DND-41 (cell line): ENCODE data around the gene HSPA12B.

Experiments
- ATAC-seq: fragments of 200-7000 bp; cut with Tn5 transposase; 3 replicates; pipeline ENCODE4 v1.9.1; 2021; ENCODE audit warnings: low read depth; ENCODE audit not compliant: insufficient read depth
- DNase-seq: peaks from one replicate; pipeline ENCODE4 v3.0.0-alpha.2; 2020
- H2AFZ ChIP-seq: 2 replicates; pipeline ENCODE4 v1.6.0; 2012; ENCODE audit warnings: low read depth, low read length
- H3K27ac ChIP-seq: 2 replicates; pipeline ENCODE4 v1.5.1; 2012; ENCODE audit warnings: low read length, inconsistent platforms
- H3K27me3 ChIP-seq: fragments of 200-600 bp; sonication (generic); 2 replicates; pipeline ENCODE4 v1.6.0; 2012; ENCODE audit warnings: low read length, mild to moderate bottlenecking, inconsistent platforms; ENCODE audit not compliant: insufficient read depth, poor library complexity
- H3K36me3 ChIP-seq: 2 replicates; pipeline ENCODE4 v1.5.1; 2012; ENCODE audit warnings: low read length, inconsistent platforms; ENCODE audit not compliant: insufficient read depth
- H3K4me1 ChIP-seq: 2 replicates; pipeline ENCODE4 v1.5.1; 2012; ENCODE audit warnings: mild to moderate bottlenecking, low read length; ENCODE audit not compliant: insufficient read depth
- H3K4me2 ChIP-seq: 2 replicates; pipeline ENCODE4 v1.6.0; 2012; ENCODE audit warnings: mild to moderate bottlenecking, moderate library complexity, low read length, inconsistent platforms; ENCODE audit not compliant: insufficient read depth
- H3K4me3 ChIP-seq, 2 experiments: fragments of 200-600 bp in 1 of 2; shearing (Covaris generic) in 1 of 2; 2 replicates each; pipeline ENCODE4 v1.5.1; 2012 to 2016; ENCODE audit warnings: inconsistent platforms in 2 of 2, low read length in 2 of 2, mild to moderate bottlenecking in 2 of 2, low read depth in 1 of 2, moderate library complexity in 1 of 2
- H3K79me2 ChIP-seq: 2 replicates; pipeline ENCODE4 v1.6.0; 2012; ENCODE audit warnings: low read length, inconsistent platforms; ENCODE audit not compliant: insufficient read depth
- H3K9ac ChIP-seq: 2 replicates; pipeline ENCODE4 v1.6.0; 2012; ENCODE audit warnings: low read depth, mild to moderate bottlenecking, inconsistent platforms, low read length, moderate library complexity
- H3K9me3 ChIP-seq: 2 replicates; pipeline ENCODE4 v1.5.1; 2012; ENCODE audit warnings: low read length, moderate library complexity, mild to moderate bottlenecking, inconsistent platforms; ENCODE audit not compliant: insufficient read depth, severe bottlenecking
- H4K20me1 ChIP-seq: 2 replicates; pipeline ENCODE4 v1.6.0; 2012; ENCODE audit warnings: low read length; ENCODE audit not compliant: insufficient read depth
- EZH2 ChIP-seq: IDR thresholded peaks from 3 replicates; pipeline ENCODE4 v1.6.1; 2012; ENCODE audit warnings: borderline replicate concordance, low read depth, mild to moderate bottlenecking, moderate library complexity, low read length, inconsistent platforms; ENCODE audit not compliant: severe bottlenecking
- TF ChIP-seq, protein P1 (sequence below): IDR thresholded peaks from 2 replicates; pipeline ENCODE4 v1.5.1; 2012; ENCODE audit warnings: borderline replicate concordance, low read length, moderate library complexity, mild to moderate bottlenecking; ENCODE audit not compliant: poor library complexity, severe bottlenecking; ENCODE audit errors: extremely low read depth

Gene HSPA12B

DNA sequence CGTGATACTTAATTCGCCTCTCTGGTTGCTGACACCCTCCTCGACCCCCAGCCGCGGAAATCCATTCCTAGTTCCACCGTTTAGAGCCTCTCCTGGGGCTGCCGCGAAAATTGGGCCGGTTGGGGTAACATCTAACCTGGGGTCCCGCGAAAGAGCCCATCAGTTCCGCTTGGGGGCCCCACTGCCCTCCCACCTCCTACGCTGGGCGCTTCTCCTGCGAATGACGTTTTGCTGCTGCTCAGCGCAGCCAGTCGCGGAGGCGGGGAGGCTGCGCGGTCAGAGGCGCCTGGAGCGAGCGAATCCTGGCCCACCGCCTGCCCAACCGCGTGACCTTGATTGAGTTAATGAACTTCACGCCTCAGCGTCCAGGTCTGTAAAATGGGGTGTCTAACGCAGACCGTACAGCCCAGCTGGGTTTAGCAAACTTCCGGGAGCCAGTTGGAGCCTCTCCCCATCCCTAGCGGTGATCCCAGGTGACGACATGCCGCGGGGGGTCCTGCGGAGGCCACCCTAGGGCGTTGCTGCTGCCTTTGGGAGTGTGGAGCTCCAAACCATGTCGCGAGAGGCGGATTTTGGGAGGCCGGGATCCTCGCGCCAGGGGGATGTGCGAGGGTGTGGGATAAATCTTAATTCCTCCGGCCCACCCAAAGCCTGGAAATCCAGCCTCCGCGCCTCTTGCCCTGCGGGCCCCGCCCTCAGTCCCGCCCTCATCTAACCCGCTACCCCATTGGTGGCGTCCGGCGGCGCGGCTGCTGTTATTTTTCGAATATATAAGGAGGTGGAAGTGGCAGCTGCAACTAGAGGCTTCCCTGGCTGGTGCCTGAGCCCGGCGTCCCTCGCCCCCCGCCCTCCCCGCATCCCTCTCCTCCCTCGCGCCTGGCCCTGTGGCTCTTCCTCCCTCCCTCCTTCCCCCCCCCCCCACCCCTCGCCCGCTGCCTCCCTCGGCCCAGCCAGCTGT lies 63.3 kb downstream of the HSPA12B start, which contains the start of gene CDC25B:
Gene CDC25B (plus strand): TSS at position 800 of the 958 bp plus-strand sequence. CDS start 222 bp downstream, outside the sequence.
- no peaks in the 10 kb centered on the region for H3K27me3 ChIP-seq
- peak within 1 kb of the TSS; percentile 98 for H2AFZ ChIP-seq
- no peak for TF ChIP-seq EZH2
- TF ChIP-seq, protein P1, sequence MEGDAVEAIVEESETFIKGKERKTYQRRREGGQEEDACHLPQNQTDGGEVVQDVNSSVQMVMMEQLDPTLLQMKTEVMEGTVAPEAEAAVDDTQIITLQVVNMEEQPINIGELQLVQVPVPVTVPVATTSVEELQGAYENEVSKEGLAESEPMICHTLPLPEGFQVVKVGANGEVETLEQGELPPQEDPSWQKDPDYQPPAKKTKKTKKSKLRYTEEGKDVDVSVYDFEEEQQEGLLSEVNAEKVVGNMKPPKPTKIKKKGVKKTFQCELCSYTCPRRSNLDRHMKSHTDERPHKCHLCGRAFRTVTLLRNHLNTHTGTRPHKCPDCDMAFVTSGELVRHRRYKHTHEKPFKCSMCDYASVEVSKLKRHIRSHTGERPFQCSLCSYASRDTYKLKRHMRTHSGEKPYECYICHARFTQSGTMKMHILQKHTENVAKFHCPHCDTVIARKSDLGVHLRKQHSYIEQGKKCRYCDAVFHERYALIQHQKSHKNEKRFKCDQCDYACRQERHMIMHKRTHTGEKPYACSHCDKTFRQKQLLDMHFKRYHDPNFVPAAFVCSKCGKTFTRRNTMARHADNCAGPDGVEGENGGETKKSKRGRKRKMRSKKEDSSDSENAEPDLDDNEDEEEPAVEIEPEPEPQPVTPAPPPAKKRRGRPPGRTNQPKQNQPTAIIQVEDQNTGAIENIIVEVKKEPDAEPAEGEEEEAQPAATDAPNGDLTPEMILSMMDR, result peak; percentile 52
- peak within 1 kb of the TSS; percentile 84 for H3K4me2 ChIP-seq
- peak; percentile 86 for ATAC-seq
- H3K79me2 ChIP-seq, result peaks cover 58% of the 10 kb centered on the region
- peaks cover 43% of the 10 kb centered on the region for H3K36me3 ChIP-seq
- H3K9ac ChIP-seq, result peak within 1 kb of the TSS; percentile 91
- H3K27ac ChIP-seq, result peak within 1 kb of the TSS; percentile 99
- no peaks in the 10 kb centered on the region for H3K9me3 ChIP-seq
- H3K4me3 ChIP-seq, result peak within 1 kb of the TSS; percentile 70 to 83
- DNase-seq, result peak; percentile 98
- H3K4me1 ChIP-seq, result peaks cover 61% of the 10 kb centered on the region
- H4K20me1 ChIP-seq, result peaks cover 16% of the 10 kb centered on the region

DNA sequence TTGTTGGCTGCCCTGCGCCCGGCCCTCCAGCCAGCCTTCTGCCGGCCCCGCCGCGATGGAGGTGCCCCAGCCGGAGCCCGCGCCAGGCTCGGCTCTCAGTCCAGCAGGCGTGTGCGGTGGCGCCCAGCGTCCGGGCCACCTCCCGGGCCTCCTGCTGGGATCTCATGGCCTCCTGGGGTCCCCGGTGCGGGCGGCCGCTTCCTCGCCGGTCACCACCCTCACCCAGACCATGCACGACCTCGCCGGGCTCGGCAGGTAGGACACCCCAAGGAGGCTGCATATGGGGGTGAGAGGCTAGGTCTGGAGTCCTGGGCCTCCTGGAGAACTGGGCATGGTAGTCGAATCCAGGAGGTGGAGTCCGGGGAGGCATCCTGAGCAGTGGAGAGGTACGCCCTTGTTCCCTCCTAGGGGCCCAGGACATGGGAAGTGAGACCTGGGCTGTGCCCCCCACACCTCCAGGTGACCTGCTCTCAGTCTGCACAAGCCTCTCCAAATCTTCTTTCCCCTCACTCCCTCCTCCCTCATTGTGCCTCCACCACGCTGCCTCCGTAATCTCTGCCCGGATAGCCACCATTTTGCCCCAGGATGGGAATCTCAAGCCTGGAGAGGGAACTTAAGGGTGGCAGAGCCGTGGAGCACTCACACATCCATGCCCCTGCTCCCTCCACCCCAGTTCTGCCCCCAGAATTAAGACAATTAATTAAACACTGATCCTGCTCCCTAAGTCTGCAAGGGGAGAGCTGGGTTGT lies 64.2 kb downstream of the HSPA12B start:
- Histone ChIP-seq H3K4me1 (peaks cover 61% of the 10 kb centered on the region), H3K9ac (peak overlapping the region; percentile 91), H3K9me3 (no peaks in the 10 kb centered on the region), H3K27ac (peak overlapping the region; percentile 79), H3K36me3 (peaks cover 52% of the 10 kb centered on the region), H3K4me3 (peak overlapping the region; percentile 70 to 83), H3K79me2 (peaks cover 58% of the 10 kb centered on the region), H3K4me2 (peak overlapping the region; percentile 84), H2AFZ (peak overlapping the region; percentile 64), H3K27me3 (no peaks in the 10 kb centered on the region), H4K20me1 (peaks cover 23% of the 10 kb centered on the region)
- no peak for TF ChIP-seq EZH2
- TF ChIP-seq, protein P1, result no peak
- ATAC-seq (0 out of 3 replicates have a peak, but pooled peaks have one; percentile 0), DNase-seq (no peak)

DNA sequence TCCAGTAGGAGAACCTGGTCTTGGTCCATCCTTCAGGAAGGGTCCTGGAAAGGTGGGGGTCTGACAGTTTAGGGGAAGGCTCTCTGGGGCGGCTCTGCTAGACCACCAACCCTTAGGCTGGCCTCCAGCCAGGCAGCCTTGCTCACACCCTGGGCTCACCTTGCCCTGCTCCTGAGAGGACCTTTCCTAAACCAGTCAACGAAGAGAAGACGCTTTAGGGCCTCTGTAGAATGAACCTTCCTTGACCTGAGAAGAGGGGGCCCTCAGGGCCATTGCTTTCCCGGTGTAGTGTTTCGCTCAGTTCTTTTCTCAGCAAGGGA lies 64.7 kb downstream of the HSPA12B start:
- H3K27me3 ChIP-seq, result no peaks in the 10 kb centered on the region
- peaks cover 58% of the 10 kb centered on the region for H3K79me2 ChIP-seq
- H2AFZ ChIP-seq, result no peak overlapping the region
- peak overlapping the region; percentile 91 for H3K9ac ChIP-seq
- H3K27ac ChIP-seq, result peak overlapping the region; percentile 79
- peaks cover 57% of the 10 kb centered on the region for H3K36me3 ChIP-seq
- H3K9me3 ChIP-seq, result no peaks in the 10 kb centered on the region
- DNase-seq (no peak), ATAC-seq (no peak)
- TF ChIP-seq EZH2, result no peak
- TF ChIP-seq, protein P1, result no peak
- H3K4me1 ChIP-seq, result peaks cover 61% of the 10 kb centered on the region
- H3K4me3 ChIP-seq, result peak overlapping the region; percentile 70 to 83; a peak in 3 of 4 replicates
- H4K20me1 ChIP-seq, result peaks cover 23% of the 10 kb centered on the region
- peak overlapping the region; percentile 84 for H3K4me2 ChIP-seq
